NCI-H2081 treated with DMSO at 0.1 percent for 48 hours (cell line): ENCODE results near the gene DDX50.

Experiments
- DNase-seq: peaks from one replicate; lab custom pipeline; 2025; lab: John Stamatoyannopoulos, UW

The DDX50 gene

GRCh38 chr10:68988530-68989316, 87.6 kb downstream of the DDX50 start, which contains the start of gene KIFBP:
TSS of gene KIFBP (plus strand) at chr10:68988803. CDS start at chr10:68988833, 30 bp downstream.
- peak; percentile 82 for DNase-seq

GRCh38 chr10:68989317-68989990, 88.3 kb downstream of the DDX50 start:
- DNase-seq, result no peak

- no peak for DNase-seq
These were observed 91.7 kb downstream of the DDX50 start for GRCh38 chr10:68992636-68993440.
